Activated CD4-positive, alpha-beta T cell treated with anti-CD3 and anti-CD28 coated beads, Interleukin-2, Interleukin-4, amounts not matched to agents 100 ng/mL and 50 ng/mL, durations not matched to agents 16 hours and 8 hours (primary cell): ENCODE results near the gene SLC13A4.
"Not testable (repeated sequence)": the region's sequence is repeated elsewhere in the genome, so short reads cannot be mapped to it uniquely, and the experiment has no call there.

Source experiments
- DNase-seq: peaks from one replicate; pipeline ENCODE4 v3.0.0-alpha.2; 2020; ENCODE audit warnings: low spot score

SLC13A4 gene, protein sequence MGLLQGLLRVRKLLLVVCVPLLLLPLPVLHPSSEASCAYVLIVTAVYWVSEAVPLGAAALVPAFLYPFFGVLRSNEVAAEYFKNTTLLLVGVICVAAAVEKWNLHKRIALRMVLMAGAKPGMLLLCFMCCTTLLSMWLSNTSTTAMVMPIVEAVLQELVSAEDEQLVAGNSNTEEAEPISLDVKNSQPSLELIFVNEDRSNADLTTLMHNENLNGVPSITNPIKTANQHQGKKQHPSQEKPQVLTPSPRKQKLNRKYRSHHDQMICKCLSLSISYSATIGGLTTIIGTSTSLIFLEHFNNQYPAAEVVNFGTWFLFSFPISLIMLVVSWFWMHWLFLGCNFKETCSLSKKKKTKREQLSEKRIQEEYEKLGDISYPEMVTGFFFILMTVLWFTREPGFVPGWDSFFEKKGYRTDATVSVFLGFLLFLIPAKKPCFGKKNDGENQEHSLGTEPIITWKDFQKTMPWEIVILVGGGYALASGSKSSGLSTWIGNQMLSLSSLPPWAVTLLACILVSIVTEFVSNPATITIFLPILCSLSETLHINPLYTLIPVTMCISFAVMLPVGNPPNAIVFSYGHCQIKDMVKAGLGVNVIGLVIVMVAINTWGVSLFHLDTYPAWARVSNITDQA

GRCh38 chr7:135728136-135728669 is at the start of gene SLC13A4:
SLC13A4 (minus strand) TSS chr7:135728186; CDS start chr7:135727496, 690 bp downstream.
- DNase-seq: no peak

DNA sequence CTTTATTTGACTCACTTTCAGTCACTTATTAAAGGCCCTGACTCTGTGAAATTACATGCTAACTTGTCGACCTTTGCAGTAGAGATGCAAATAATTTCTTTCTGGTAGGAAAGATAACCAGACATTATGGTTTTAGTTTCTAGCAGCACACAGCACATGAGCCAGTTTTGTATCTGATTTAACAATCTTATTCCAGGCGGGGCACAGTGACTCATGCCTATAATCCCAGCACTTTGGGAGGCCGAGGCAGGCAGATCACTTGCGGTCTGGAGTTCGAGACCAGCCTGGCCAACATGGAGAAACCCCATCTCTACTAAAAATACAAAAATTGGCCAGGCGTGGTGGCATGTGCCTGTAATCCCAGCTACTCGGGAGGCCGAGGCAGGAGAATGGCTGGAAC is 47.9 kb upstream of the SLC13A4 start:
- not testable (repeated sequence) for DNase-seq

- DNase-seq: no peak
These were observed 47.2 kb upstream of the SLC13A4 start for GRCh38 chr7:135775230-135775629.

DNA sequence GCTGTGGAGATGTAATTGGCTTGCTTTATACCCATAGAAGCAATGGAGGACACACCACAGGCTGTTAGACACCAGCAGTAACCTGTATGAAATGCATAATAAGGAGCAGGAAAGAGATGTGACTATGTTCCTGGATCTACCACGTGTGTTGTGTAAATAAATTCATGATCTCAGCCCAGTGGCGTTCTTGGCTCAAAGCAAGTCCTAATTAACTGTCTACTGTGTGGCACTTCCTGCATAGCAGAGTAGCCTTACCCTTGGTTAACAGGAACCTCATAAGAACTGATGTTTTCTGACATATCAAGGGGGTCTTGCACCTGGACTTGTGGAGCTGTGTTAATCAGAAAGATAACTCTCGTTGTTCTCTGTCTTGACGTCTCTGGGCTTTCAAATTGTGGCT is 46.3 kb upstream of the SLC13A4 start:
- no peak for DNase-seq

- no peak for DNase-seq
These were observed 45.5 kb upstream of the SLC13A4 start for GRCh38 chr7:135773464-135773863.

DNA sequence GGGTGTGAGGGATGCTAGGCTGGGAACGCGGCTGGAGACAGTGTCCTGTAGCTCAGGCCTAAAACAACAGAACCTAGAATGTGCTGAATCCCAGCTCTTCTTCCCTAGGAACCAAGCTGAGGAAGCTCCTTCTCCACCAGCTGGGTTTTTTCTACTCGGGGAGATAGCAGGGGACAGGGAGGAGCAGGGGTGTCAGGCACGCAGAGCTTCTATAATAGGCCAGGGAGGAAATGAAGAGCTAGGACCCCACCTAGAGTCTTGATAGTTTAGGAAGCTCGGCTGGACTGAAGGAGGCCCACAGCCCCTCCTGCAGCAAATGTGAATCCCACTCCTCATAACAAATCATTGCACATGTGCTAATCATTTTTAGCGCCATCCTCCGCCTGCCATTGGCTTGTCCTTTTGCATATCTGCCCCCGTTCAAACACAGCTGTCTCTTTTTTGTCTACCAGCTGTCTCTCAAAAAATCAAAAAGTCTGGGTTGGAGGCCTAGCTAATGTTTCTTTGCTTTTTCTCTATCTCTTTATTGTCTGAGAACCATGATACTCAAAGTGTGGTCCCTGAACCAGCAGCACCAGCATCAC is 44.7 kb upstream of the SLC13A4 start:
- DNase-seq: no peak

DNA sequence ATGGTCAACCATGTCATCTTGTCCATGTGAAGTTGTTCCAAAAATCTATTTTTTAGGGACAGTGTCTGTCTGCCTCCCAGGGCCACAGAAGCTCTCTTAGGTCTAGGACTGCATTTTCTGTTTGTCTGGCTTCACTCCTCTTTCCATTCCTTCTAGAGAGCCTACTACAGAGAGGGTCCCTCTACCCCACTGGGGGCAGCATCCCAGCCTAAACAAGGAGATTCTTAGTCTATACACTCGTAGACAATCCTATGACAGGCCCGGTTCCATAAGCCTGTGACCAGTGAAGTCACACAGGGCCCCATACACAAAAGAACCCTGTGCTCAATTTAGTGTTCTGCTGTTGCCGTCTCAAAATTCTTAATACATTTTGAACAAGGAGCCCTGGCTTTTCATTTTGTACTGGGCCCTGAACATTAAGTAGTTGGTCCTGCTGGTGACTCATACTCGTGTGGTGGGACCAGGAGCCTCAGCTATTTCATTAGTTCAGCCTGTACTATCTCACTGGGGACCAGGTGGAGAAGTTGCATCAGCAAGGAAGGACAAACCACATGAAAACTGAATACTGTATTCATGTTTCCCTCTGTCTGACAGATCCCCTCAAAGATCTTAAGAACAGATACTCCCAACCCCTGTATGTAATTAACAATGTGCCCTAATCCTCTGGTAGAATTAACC is 44.1 kb upstream of the SLC13A4 start:
- no peak for DNase-seq

DNA sequence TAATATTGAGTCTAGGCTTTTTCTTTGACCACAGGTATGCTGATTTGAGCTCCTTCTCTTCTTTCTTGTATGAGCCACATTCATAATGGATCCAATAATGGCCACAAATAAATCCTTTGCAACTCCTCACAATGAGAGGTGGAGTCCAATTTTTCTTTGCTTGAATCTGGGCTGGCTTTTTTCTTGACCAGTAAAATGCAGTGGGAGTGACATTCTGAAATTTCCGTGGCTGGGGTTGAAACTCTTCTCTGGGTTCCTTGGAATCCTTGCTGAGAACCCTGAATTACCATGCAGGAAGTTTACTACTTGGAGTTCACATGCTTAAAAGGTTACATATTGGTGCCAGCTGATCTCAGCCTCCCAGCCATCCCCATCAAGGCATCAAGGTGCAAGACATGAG is 43.1 kb upstream of the SLC13A4 start:
- DNase-seq: no peak

DNA sequence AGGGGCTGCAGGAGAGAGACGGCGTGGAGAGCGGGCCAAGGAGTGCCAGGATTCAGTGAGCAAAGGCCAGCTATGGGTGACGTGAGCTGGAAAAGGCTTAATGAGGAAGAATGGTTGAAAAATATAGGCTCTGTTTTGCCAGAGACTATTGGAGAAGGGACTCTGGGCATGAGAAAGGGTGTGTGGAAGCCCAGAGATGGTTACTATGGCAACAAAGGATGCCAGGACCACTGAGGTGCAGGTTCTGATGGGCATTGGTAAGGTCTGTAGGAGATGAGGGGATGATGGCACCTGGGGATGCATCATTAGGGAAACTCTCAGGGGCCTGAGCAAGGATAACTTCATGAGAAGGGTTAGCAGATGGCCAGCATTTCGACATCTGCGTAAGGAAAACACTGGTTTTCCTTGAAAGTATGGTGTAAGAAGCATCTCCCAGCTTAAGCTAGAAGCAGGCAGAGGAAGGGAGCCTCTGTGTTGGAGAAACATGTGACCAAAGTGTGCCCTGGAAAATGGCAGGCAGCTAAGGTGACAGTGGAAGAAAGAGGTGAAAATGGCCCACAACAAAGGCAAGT is 42.2 kb upstream of the SLC13A4 start:
- DNase-seq: no peak

DNA sequence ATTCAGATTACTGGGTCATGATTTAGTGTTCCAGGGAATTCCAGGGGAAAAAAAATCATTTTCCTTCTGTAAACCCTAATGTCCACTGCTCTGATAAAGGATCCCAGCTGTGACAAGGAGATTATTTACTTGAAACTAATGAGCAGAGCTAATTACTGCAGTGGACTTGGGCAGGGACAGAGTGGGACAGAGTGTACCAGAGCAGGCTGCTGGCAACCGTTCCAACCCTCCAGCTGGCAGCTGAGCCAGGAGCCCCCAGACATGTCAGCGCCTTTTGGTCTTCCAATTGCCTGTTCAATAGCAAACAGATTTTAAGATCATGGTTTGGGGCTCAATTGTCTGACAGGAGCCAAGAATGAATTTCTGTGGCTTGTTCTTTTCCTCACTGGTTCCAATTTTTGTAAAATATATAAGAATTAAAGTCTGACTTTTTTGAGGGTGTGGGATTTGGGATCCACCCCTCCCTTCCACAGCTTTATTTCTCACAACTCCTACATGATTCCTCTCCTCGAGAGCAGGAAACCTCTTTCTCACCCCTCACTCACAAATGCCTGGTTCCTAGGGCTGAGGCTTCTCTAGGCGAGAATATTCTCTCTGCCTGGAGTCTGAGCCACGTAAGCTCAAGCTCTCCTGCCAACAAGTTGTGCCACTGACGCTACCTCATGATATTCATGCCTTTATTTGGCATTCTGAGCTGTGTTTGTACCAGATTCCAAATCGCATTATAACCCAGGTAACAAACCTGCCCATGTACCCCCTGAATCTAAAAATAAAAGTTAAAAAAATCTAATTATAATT is 41.2 kb upstream of the SLC13A4 start:
- no peak for DNase-seq

DNA sequence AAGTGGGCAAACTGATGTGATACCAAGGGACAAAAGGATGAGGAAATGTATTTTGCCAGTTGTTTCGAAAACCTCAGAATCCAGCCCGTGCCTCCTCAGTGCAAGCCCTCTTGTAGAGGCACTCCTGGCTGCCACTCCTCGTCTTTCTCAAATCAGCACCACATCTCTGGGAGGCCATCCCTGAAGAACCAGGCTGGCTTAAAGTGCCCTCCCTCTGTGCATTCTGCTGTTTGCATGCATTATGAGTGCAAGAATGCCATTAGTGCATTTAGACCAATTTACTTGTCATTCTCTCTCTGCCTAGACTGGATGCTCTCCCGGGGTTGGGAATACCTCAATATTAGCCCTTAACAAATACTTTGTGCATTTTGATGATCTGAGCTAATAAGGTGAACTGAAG is 40.5 kb upstream of the SLC13A4 start:
- DNase-seq: no peak

- DNase-seq: no peak
These were observed 40.1 kb upstream of the SLC13A4 start for GRCh38 chr7:135768064-135768463.

- DNase-seq: no peak
These were observed 35.3 kb upstream of the SLC13A4 start for GRCh38 chr7:135763261-135763660.

- DNase-seq: no peak
These were observed 33.9 kb upstream of the SLC13A4 start for GRCh38 chr7:135761751-135762488.

DNA sequence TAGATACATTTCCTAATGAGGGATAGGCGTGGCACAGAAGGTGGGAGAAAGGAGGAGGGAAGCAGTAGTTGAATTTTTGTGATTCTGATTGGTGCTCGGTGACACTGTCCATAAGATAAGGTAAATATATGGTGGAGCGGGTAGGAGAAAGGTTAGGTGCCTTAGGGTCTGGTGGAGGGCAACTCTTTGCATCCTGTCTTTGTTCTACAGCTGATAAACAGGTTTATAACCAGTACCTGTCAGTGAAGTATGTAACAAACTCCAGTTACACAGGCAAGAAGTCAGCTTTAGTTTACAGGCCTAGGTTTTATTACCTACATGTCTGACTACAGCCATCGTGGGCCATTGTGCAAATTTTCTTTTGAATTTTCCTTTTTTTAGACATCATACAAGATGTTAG is 31.5 kb upstream of the SLC13A4 start:
- DNase-seq: no peak

DNA sequence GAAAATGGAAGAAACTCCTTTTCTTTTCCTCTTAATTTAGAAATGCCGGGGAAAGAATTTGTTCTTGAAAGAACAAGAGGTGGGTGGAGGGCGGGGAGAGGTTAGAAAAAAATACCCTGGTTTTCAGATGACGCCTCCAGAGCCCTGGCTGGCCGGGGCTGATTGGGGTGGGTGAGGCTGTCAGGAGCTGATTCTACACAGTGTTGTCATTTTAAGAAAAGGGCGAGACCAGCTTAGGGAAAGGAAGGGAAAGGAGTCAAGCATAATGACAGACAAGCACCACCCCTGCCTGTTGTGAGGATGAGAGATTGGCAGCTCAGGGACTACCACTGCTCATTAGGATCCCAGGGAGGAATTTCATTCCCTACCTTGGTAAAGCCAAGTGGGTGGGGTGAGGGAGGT is 30.5 kb upstream of the SLC13A4 start:
- no peak for DNase-seq

DNA sequence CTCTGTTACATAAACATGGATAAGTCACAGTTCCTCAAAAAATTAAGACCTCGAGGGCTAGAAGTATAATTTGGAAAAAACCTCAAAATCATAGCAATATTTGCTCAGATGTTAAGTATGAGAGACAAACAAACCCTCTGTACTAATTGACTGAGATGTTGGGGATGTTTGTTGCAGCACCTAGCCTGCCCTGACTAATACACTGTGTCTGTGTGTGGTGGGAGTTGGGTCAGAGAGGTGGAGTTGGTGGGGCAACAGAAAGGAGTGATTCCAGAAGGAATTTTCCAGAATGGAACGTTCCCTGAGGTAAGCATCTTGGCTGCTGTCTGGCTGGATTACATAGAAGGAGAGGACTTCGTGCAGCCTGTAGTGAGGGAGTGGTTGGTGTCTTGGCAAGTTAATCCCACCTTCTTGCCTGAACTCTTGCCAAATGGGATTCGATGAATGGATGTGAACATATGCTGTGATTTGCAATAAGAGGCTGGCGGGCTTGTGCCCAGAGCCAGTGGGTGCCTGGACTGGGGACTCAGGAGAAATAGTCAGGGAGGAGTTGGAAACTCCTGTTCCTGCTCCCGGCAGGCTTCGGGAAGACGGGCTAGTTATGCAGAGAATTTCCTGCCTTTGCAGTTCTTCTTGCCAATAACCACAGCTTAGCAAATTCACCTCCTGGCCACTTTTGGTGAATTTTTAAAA is 29.9 kb upstream of the SLC13A4 start:
- DNase-seq: no peak

- DNase-seq: no peak
These were observed 28.2 kb upstream of the SLC13A4 start for GRCh38 chr7:135756191-135756590.

DNA sequence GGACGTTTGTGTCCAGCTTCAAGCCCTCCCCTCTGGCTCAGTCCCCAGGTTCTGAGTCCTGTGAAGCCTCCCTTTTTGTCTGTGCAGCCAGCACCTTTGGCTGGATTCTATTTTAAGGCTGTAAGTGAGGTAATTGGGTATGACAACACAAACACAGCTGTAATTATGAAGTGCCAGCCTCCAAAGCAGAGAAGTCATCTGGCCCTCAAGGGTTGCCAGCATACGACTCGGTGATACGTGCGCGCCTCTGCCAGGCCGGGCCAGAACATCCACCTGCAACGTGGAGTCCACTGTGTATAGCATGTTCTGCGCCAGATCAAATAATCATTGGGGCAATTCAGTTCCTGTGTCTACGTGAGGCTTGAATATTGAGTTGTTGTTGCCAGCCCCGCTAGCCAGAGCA is 27.4 kb upstream of the SLC13A4 start:
- no peak for DNase-seq
